H4 (cell line): ENCODE results near the gene CMTM1. TPM values are rescaled to one million over a fixed set of nuclear protein-coding genes. Genes with fewer than 3 reads are reported as not detected.
"Not testable (repeated sequence)": the region's sequence is repeated elsewhere in the genome, so short reads cannot be mapped to it uniquely, and the experiment has no call there.

Experiments used
- DNase-seq: peaks from one replicate; pipeline ENCODE4 v3.0.0-alpha.2; 2015; ENCODE audit warnings: low spot score
- total RNA-seq: library from RNA; depleted of rRNA; stranded (reverse); fragments of >200 nt; shearing (Covaris generic); gene quantifications from 2 replicates; pipeline ENCODE4 v1.2.3, GENCODE V29; 2014; rRNA removed

Gene CMTM1
- total RNA-seq, 1 experiment from 2014 or later = 0.85 TPM

- DNase-seq = no peak
Observed at GRCh38 chr16:66612422-66612821, 46.2 kb downstream of the CMTM1 start.

GRCh38 chr16:66614161-66614802 lies 48.0 kb downstream of the CMTM1 start:
- no peak for DNase-seq

GRCh38 chr16:66616169-66616568 lies 49.9 kb downstream of the CMTM1 start:
- DNase-seq = no peak

- no peak for DNase-seq
Observed at GRCh38 chr16:66616592-66616991, 50.4 kb downstream of the CMTM1 start.

- no peak for DNase-seq
Observed at GRCh38 chr16:66617010-66617434, 50.8 kb downstream of the CMTM1 start.

- no peak for DNase-seq
Observed at GRCh38 chr16:66617728-66618127, 51.5 kb downstream of the CMTM1 start.

GRCh38 chr16:66618588-66619375 lies 52.5 kb downstream of the CMTM1 start:
- peak; percentile 54 for DNase-seq

- DNase-seq = peak; percentile 71
Observed at GRCh38 chr16:66619534-66620428, 53.5 kb downstream of the CMTM1 start.

GRCh38 chr16:66620429-66620795 lies 54.2 kb downstream of the CMTM1 start:
- no peak for DNase-seq

GRCh38 chr16:66621973-66622372 lies 55.7 kb downstream of the CMTM1 start:
- DNase-seq = no peak

- DNase-seq = no peak
Observed at GRCh38 chr16:66622863-66623262, 56.6 kb downstream of the CMTM1 start.

GRCh38 chr16:66623755-66624154 lies 57.5 kb downstream of the CMTM1 start:
- no peak for DNase-seq

- DNase-seq = not testable (repeated sequence)
Observed at GRCh38 chr16:66627611-66628378, 61.6 kb downstream of the CMTM1 start.

Other genes starting within 250 kb of the CMTM1 start
- not detected in 2 replicates for gene CDH5, start 199.7 kb upstream of the CMTM1 start, total RNA-seq
- 0.29 and 0.89 TPM in 2 replicates for gene BEAN1, start 139.1 kb upstream of the CMTM1 start, total RNA-seq
- 12.0 and 15.5 TPM in 2 replicates for gene TK2, start 16.3 kb upstream of the CMTM1 start, total RNA-seq
- 158 and 163 TPM in 2 replicates for gene CKLF, start 13.9 kb upstream of the CMTM1 start, total RNA-seq
- gene CMTM2, start 13.0 kb downstream of the CMTM1 start, total RNA-seq = not detected in 2 replicates
- 20.0 and 29.8 TPM in 2 replicates for gene CMTM3, start 38.3 kb downstream of the CMTM1 start, total RNA-seq
- gene CMTM4, start 130.3 kb downstream of the CMTM1 start, total RNA-seq = 22.7 and 23.4 TPM in 2 replicates
- gene DYNC1LI2, start 185.2 kb downstream of the CMTM1 start, total RNA-seq = 47.7 and 52.8 TPM in 2 replicates
- 0.27 TPM in 1 of 2 replicates, not detected in the other for gene TERB1, start 235.1 kb downstream of the CMTM1 start, total RNA-seq